Measurements from ENCODE around the gene ASS1.

Gene ASS1

DNA sequence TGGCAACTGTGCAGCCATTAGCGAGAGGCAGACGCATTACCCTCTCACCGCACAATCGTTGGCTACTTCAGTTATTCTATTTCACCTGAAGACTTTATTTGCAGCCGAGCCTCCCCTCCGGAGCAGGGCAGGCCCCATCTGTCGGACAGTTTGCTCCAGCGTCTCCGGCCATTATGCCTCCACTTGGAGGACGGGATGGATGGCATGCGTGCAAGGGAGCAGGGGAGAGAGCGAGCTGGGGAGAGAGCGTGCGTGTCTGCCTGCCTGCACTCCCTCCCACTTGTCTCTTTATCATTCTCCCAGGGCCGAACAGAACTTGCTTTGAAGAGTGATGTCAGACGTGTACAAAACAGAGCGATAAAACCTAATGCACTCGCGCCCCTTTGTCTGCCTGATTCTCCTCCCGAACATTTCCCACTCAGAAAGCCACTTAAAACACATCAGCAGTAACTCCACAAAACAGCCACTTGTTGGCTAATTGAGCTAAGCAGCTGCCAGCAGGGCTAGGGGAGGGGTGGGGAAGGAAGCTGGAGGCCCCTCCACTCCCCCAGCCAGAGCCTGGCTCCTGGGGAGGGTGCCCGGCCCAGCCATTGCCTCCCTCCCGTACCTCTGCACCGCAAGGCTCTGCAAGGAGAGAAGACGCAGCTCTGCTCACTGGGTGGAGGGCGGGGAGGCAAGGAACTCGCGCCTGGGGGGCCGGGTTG is 91.2 kb downstream of the ASS1 start:
- H3K9me3 ChIP-seq: no peaks in the 10 kb centered on the region
- H3K36me3 ChIP-seq: no peaks in the 10 kb centered on the region
- no peak overlapping the region for H3K4me3 ChIP-seq (ENCODE audit: low read depth in 1 of 2, low read length in 1 of 2)
- H3K27me3 ChIP-seq: peaks cover 77% of the 10 kb centered on the region
- no peaks in the 10 kb centered on the region for H3K4me1 ChIP-seq (ENCODE audit: control insufficient read depth in 1 of 2, insufficient read depth in 1 of 2, low read depth in 1 of 2, low read length in 1 of 2)
- TF ChIP-seq, protein P1, sequence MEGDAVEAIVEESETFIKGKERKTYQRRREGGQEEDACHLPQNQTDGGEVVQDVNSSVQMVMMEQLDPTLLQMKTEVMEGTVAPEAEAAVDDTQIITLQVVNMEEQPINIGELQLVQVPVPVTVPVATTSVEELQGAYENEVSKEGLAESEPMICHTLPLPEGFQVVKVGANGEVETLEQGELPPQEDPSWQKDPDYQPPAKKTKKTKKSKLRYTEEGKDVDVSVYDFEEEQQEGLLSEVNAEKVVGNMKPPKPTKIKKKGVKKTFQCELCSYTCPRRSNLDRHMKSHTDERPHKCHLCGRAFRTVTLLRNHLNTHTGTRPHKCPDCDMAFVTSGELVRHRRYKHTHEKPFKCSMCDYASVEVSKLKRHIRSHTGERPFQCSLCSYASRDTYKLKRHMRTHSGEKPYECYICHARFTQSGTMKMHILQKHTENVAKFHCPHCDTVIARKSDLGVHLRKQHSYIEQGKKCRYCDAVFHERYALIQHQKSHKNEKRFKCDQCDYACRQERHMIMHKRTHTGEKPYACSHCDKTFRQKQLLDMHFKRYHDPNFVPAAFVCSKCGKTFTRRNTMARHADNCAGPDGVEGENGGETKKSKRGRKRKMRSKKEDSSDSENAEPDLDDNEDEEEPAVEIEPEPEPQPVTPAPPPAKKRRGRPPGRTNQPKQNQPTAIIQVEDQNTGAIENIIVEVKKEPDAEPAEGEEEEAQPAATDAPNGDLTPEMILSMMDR (IDR thresholded peaks at IDR 0.05): no peak
- H3K27ac ChIP-seq: no peak overlapping the region

DNA sequence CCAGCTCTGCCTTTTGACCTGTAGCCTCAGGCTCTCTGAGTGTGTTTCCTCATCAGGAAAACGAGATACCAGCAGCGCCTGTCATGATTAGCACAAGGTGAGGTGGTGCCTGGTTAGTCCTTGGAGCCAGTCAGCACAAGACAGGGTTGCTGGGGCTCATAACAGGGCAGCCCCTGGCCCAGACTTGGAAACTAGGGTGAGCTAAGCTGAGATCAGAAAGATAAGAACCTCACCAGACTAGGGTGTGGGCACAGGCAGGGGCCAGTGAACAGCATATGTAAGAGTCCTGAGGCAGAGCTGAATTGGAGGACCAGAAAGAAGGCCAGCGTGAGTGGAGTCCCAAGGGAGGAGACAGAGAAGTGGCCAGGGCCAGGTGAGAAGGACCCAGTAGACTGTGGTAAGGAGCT is 91.9 kb downstream of the ASS1 start:
- no peak overlapping the region for H3K27ac ChIP-seq
- no peak overlapping the region for H3K4me3 ChIP-seq (ENCODE audit: low read depth in 1 of 2, low read length in 1 of 2)
- TF ChIP-seq, protein P1 (IDR thresholded peaks at IDR 0.05): no peak
- peaks cover 79% of the 10 kb centered on the region for H3K27me3 ChIP-seq
- H3K36me3 ChIP-seq: no peaks in the 10 kb centered on the region
- no peaks in the 10 kb centered on the region for H3K4me1 ChIP-seq (ENCODE audit: control insufficient read depth in 1 of 2, insufficient read depth in 1 of 2, low read depth in 1 of 2, low read length in 1 of 2)
- no peaks in the 10 kb centered on the region for H3K9me3 ChIP-seq

DNA sequence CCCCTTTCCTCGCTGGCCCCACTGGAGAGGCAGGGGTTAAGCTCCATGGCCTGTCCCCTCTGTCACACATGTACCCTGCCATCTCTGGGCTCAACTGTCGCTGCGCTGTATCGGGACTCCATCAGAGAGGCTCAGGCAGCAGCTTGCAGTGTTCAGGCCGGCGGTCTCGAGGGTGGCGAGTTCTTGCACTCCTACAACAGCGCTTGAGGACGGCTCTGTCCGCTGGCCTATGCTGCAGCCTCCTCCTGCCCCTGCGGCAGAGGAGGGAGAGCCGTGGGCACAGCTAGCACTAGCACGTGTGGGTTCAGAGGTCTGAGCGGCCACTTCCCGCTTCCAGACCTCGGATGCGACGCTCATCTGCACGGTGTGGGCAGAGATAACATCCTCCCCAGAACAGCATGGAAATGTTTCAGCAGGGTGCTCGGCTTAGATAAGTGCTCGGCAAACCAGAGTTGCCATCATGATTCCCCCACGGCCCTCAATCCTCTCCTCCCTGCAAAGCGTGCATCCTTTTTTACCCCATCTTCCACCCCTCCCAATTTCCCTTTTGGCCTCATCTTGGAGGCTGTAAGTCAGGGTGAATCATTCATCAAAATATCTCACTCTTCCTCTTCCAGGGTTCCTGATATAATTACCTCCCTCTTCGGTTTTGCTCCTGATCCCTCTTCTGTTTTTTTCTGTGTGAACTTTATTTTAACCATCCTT is 92.7 kb downstream of the ASS1 start:
- TF ChIP-seq, protein P1 (IDR thresholded peaks at IDR 0.05): no peak
- no peaks in the 10 kb centered on the region for H3K4me1 ChIP-seq (ENCODE audit: control insufficient read depth in 1 of 2, insufficient read depth in 1 of 2, low read depth in 1 of 2, low read length in 1 of 2)
- H3K9me3 ChIP-seq: no peaks in the 10 kb centered on the region
- H3K36me3 ChIP-seq: no peaks in the 10 kb centered on the region
- peaks cover 80% of the 10 kb centered on the region for H3K27me3 ChIP-seq
- no peak overlapping the region for H3K4me3 ChIP-seq (ENCODE audit: low read depth in 1 of 2, low read length in 1 of 2)
- H3K27ac ChIP-seq: no peak overlapping the region

DNA sequence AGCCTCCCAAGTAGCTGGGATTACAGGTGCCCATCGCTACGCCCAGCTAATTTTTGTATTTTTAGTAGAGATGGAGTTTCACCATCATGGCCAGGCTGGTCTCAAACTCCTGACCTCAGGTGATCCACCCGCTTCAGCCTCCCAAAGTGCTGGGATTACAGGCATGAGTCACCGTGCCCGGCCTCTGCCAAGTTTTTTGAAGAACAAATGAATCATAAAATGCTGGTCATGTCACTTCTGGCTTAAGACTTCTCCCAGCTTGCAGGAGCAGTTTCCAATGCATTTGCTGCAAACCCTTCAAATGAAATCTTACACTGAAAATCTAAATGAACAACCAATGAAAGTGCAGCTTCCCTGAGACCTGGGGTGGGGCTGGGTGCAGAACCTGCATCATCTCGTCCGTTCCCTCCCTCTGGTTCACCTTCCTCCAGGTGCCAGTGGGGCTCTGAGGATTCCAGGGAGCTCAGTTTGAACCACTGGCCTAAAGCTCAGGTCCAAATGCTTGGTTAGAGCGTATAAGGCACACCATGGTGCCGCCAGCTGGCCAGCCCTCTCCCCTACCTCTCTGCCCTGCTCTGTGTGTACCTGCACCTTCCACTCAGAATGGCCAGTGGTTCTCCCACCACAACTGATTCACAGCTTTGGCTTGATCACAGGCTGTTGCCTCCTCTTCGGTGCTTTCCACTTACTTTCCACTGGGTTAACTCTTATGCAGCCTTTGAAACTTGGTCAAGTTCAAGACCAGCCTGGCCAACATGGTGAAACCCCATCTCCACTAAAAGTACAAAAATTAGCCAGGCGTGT is 94.9 kb downstream of the ASS1 start:
- no peak overlapping the region for H3K27ac ChIP-seq

DNA sequence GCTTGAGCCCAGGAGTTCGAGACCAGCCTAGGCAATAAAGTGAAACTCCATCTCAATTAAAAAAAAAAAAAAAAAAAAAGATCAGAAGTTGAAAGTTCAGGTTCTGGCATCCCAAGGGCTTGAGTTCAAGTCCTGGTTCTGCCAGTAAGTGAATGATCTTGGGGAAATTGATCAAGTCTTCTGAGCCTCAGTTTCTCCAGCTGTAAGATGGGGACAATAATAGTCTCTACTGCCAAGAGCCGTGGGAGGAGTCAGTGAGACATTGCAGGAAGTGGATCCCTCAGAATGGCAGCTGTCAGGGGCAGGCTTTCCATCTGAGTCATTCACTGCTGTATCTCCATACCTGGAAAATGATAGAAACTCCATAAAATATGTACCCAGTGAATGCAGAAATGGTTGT is 96.8 kb downstream of the ASS1 start:
- Histone ChIP-seq H3K9me3 (no peaks in the 10 kb centered on the region), H3K4me1 (ENCODE audit: control insufficient read depth in 1 of 2, insufficient read depth in 1 of 2, low read depth in 1 of 2, low read length in 1 of 2) (no peaks in the 10 kb centered on the region), H3K27ac (no peak overlapping the region), H3K27me3 (peaks cover 73% of the 10 kb centered on the region), H3K36me3 (no peaks in the 10 kb centered on the region), H3K4me3 (ENCODE audit: low read depth in 1 of 2, low read length in 1 of 2) (no peak overlapping the region)
- TF ChIP-seq, protein P1 (IDR thresholded peaks at IDR 0.05): no peak

More for the DNA sequence above, 94.9 kb downstream of the ASS1 start:
- no peaks in the 10 kb centered on the region for H3K9me3 ChIP-seq
- TF ChIP-seq, protein P1 (IDR thresholded peaks at IDR 0.05): no peak
- H3K4me1 ChIP-seq (ENCODE audit: control insufficient read depth in 1 of 2, insufficient read depth in 1 of 2, low read depth in 1 of 2, low read length in 1 of 2): no peaks in the 10 kb centered on the region
- no peak overlapping the region for H3K4me3 ChIP-seq (ENCODE audit: low read depth in 1 of 2, low read length in 1 of 2)
- H3K27me3 ChIP-seq: peaks cover 88% of the 10 kb centered on the region
- H3K36me3 ChIP-seq: no peaks in the 10 kb centered on the region
